AG08396 (cell line): ENCODE measurements around the gene MIS18BP1.
"Not testable (repeated sequence)": the region's sequence is repeated elsewhere in the genome, so short reads cannot be mapped to it uniquely, and the experiment has no call there.

Experiments
- DNase-seq: peaks from one replicate; pipeline ENCODE4 v3.0.0; 2012; ENCODE audit warnings: low spot score, mixed read lengths

The MIS18BP1 gene

GRCh38 chr14:45246151-45246550 lies 6.9 kb downstream of the MIS18BP1 start:
- no peak for DNase-seq

- DNase-seq: no peak
These were observed 10.3 kb downstream of the MIS18BP1 start for GRCh38 chr14:45242706-45243105.

GRCh38 chr14:45238988-45239387 lies 14.0 kb downstream of the MIS18BP1 start:
- DNase-seq: no peak

- DNase-seq: no peak
These were observed 25.4 kb downstream of the MIS18BP1 start for GRCh38 chr14:45227566-45227965.

- no peak for DNase-seq
These were observed 30.3 kb downstream of the MIS18BP1 start for GRCh38 chr14:45222485-45223262.

- DNase-seq: not testable (repeated sequence)
These were observed 38.7 kb downstream of the MIS18BP1 start for GRCh38 chr14:45214341-45214740.

GRCh38 chr14:45213716-45214115 lies 39.3 kb downstream of the MIS18BP1 start:
- not testable (repeated sequence) for DNase-seq

- no peak for DNase-seq
These were observed 40.8 kb downstream of the MIS18BP1 start for GRCh38 chr14:45212231-45212630.

GRCh38 chr14:45211295-45211694 lies 41.7 kb downstream of the MIS18BP1 start:
- no peak for DNase-seq

- DNase-seq: no peak
These were observed 42.8 kb downstream of the MIS18BP1 start for GRCh38 chr14:45210159-45210558.

GRCh38 chr14:45204241-45204640 lies 48.8 kb downstream of the MIS18BP1 start:
- DNase-seq: no peak

GRCh38 chr14:45201905-45202304 lies 51.1 kb downstream of the MIS18BP1 start:
- DNase-seq: no peak

GRCh38 chr14:45199230-45199629 lies 53.8 kb downstream of the MIS18BP1 start:
- DNase-seq: peak; percentile 15

GRCh38 chr14:45198551-45198950 lies 54.5 kb downstream of the MIS18BP1 start:
- peak; percentile 12 for DNase-seq

- DNase-seq: no peak
These were observed 58.0 kb downstream of the MIS18BP1 start for GRCh38 chr14:45194964-45195363.

- DNase-seq: no peak
These were observed 67.7 kb downstream of the MIS18BP1 start for GRCh38 chr14:45185100-45185814.

- no peak for DNase-seq
These were observed 71.2 kb downstream of the MIS18BP1 start for GRCh38 chr14:45181806-45182205.

GRCh38 chr14:45181329-45181728 lies 71.7 kb downstream of the MIS18BP1 start:
- DNase-seq: no peak

- DNase-seq: peak; percentile 11
These were observed 75.9 kb downstream of the MIS18BP1 start for GRCh38 chr14:45177076-45177475.

GRCh38 chr14:45169906-45170305 lies 83.1 kb downstream of the MIS18BP1 start:
- no peak for DNase-seq

GRCh38 chr14:45156067-45156466 lies 96.9 kb downstream of the MIS18BP1 start:
- no peak for DNase-seq
